Lower lobe of right lung (tissue), 2 donors: Measurements from ENCODE around the gene CLEC2D. TPM values are rescaled to one million over a fixed set of nuclear protein-coding genes. Genes with fewer than 3 reads are reported as not detected.
"Not testable (repeated sequence)": the region's sequence is repeated elsewhere in the genome, so short reads cannot be mapped to it uniquely, and the experiment has no call there.

Source experiments
- ATAC-seq, 2 donors: fragments of 200-7000 bp; cut with Tn5 transposase; one replicate each; pipeline ENCODE4 v1.9.1; 2020 to 2022; ENCODE audit warnings: mild to moderate bottlenecking in 2 of 2, moderate library complexity in 2 of 2
- DNase-seq: peaks from one replicate; pipeline ENCODE4 v3.0.0-alpha.2; 2020
- H3K27ac ChIP-seq: fragments of 200-600 bp; one replicate; pipeline ENCODE4 v1.8.0; 2022
- H3K27me3 ChIP-seq: fragments of 200-600 bp; one replicate; pipeline ENCODE4 v1.8.0; 2022; ENCODE audit warnings: low read depth
- H3K36me3 ChIP-seq: fragments of 200-600 bp; one replicate; pipeline ENCODE4 v1.8.0; 2022; ENCODE audit warnings: mild to moderate bottlenecking
- H3K4me1 ChIP-seq: fragments of 200-600 bp; one replicate; pipeline ENCODE4 v1.8.0; 2022
- H3K4me3 ChIP-seq: fragments of 200-600 bp; one replicate; pipeline ENCODE4 v1.8.0; 2022; ENCODE audit warnings: mild to moderate bottlenecking
- H3K9me3 ChIP-seq: fragments of 200-600 bp; one replicate; pipeline ENCODE4 v1.8.0; 2022
- CTCF ChIP-seq: fragments of 200-600 bp; IDR thresholded peaks from one replicate; pipeline ENCODE4 v1.8.0; 2022; ENCODE audit warnings: antibody characterized with exemption, mild to moderate bottlenecking
- intact Hi-C: fragments of 100-400 bp; cut with DNase I; formaldehyde crosslinking; loops from one replicate; pipeline ENCODE4 v1.11.0; 2022
- total RNA-seq: library from RNA; stranded (reverse); fragmentation: NEBNext Ultra II Directional; extraction: Animal tissue kit (Norgen Biotek cat#: 25700); gene quantifications from one replicate; pipeline ENCODE4 v1.2.1, GENCODE V29; 2021
- donor health status: DM: no; HTN: yes; CAD: no; lungs with severe emphysema.

Gene CLEC2D
- total RNA-seq, 1 donor from 2014 or later: 13.9 TPM

GRCh38 chr12:9673404-9674225 is 4.1 kb downstream of the CLEC2D start:
- DNase-seq (peak; percentile 60), ATAC-seq (peak; percentile 81 to 90)
- Histone ChIP-seq H3K9me3 (no peaks in the 10 kb centered on the region), H3K36me3 (no peaks in the 10 kb centered on the region), H3K4me1 (peaks cover 14% of the 10 kb centered on the region), H3K27ac (peak overlapping the region; percentile 13), H3K4me3 (peak overlapping the region; percentile 9), H3K27me3 (no peaks in the 10 kb centered on the region)
- TF ChIP-seq CTCF: no peak
- intact Hi-C loops: no loop called here

- TF ChIP-seq CTCF: no peak
- Histone ChIP-seq H3K27me3 (no peaks in the 10 kb centered on the region), H3K27ac (no peak overlapping the region), H3K4me3 (no peak overlapping the region), H3K9me3 (no peaks in the 10 kb centered on the region), H3K4me1 (peaks cover 14% of the 10 kb centered on the region), H3K36me3 (no peaks in the 10 kb centered on the region)
- DNase-seq (no peak), ATAC-seq (peak; percentile 13 to 32)
- intact Hi-C loops: no loop called here
Observed at GRCh38 chr12:9674226-9674590, 4.7 kb downstream of the CLEC2D start.

- H3K4me1 ChIP-seq, intact Hi-C loops, ATAC-seq, H3K4me3 ChIP-seq, H3K27me3 ChIP-seq, DNase-seq, H3K36me3 ChIP-seq, H3K9me3 ChIP-seq, H3K27ac ChIP-seq: not testable (repeated sequence)
Observed at GRCh38 chr12:9682508-9682907, 13.0 kb downstream of the CLEC2D start.

- H3K9me3 ChIP-seq, DNase-seq, H3K4me1 ChIP-seq, intact Hi-C loops, ATAC-seq, H3K27ac ChIP-seq, H3K27me3 ChIP-seq, H3K4me3 ChIP-seq: not testable (repeated sequence)
- peaks cover 11% of the 10 kb centered on the region for H3K36me3 ChIP-seq
Observed at GRCh38 chr12:9682949-9683348, 13.4 kb downstream of the CLEC2D start.

GRCh38 chr12:9685366-9685765 is 15.9 kb downstream of the CLEC2D start:
- H3K9me3 ChIP-seq, ATAC-seq, H3K27ac ChIP-seq, H3K4me1 ChIP-seq, H3K4me3 ChIP-seq, intact Hi-C loops, DNase-seq, H3K27me3 ChIP-seq: not testable (repeated sequence)
- peaks cover 23% of the 10 kb centered on the region for H3K36me3 ChIP-seq

GRCh38 chr12:9685915-9686314 is 16.4 kb downstream of the CLEC2D start:
- Histone ChIP-seq H3K27me3 (no peaks in the 10 kb centered on the region), H3K27ac (no peak overlapping the region), H3K4me3 (no peak overlapping the region), H3K9me3 (no peaks in the 10 kb centered on the region), H3K4me1 (no peaks in the 10 kb centered on the region), H3K36me3 (peaks cover 23% of the 10 kb centered on the region)
- ATAC-seq (no peak), DNase-seq (no peak)
- intact Hi-C loops: no loop called here
- no peak for TF ChIP-seq CTCF

GRCh38 chr12:9687228-9687627 is 17.7 kb downstream of the CLEC2D start:
- no peak for TF ChIP-seq CTCF
- Histone ChIP-seq H3K36me3 (peaks cover 14% of the 10 kb centered on the region), H3K9me3 (no peaks in the 10 kb centered on the region), H3K27me3 (no peaks in the 10 kb centered on the region), H3K27ac (no peak overlapping the region), H3K4me3 (no peak overlapping the region), H3K4me1 (no peaks in the 10 kb centered on the region)
- intact Hi-C loops: no loop called here
- DNase-seq: no peak
- no peak for ATAC-seq
